BE2C (cell line): ENCODE results near the gene SPAG9.

Source experiments
- DNase-seq: peaks from one replicate; pipeline ENCODE4 v3.0.0-alpha.2; 2020
- H3K27me3 ChIP-seq: fragments of 250-450 bp; sonication (Bioruptor Pico); 2 replicates; pipeline ENCODE4 v1.5.1; 2020; ENCODE audit warnings: mild to moderate bottlenecking
- H3K36me3 ChIP-seq: fragments of 250-450 bp; sonication (Bioruptor Pico); 2 replicates; pipeline ENCODE4 v1.5.1; 2020; ENCODE audit warnings: mild to moderate bottlenecking
- H3K4me1 ChIP-seq: fragments of 250-450 bp; sonication (Bioruptor Pico); 2 replicates; pipeline ENCODE4 v1.5.1; 2020
- H3K4me3 ChIP-seq: 2 replicates; pipeline ENCODE4 v1.5.1; 2011; ENCODE audit warnings: low read depth, low read length
- H3K9me3 ChIP-seq: fragments of 250-450 bp; sonication (Bioruptor Pico); 2 replicates; pipeline ENCODE4 v1.5.1; 2020
- CTCF ChIP-seq: IDR thresholded peaks from 2 replicates; pipeline ENCODE4 v1.5.1; 2012; ENCODE audit warnings: mild to moderate bottlenecking, low read depth, low read length

The SPAG9 gene

GRCh38 chr17:50947782-50948543 lies 172.7 kb downstream of the SPAG9 start:
- TF ChIP-seq CTCF: no peak
- peak; percentile 81 for DNase-seq
- no peaks in the 10 kb centered on the region for H3K27me3 ChIP-seq
- no peaks in the 10 kb centered on the region for H3K9me3 ChIP-seq
- peaks cover 54% of the 10 kb centered on the region for H3K4me1 ChIP-seq
- no peaks in the 10 kb centered on the region for H3K36me3 ChIP-seq
- H3K4me3 ChIP-seq: no peak overlapping the region

- Histone ChIP-seq H3K36me3 (no peaks in the 10 kb centered on the region), H3K27me3 (no peaks in the 10 kb centered on the region), H3K4me1 (peaks cover 57% of the 10 kb centered on the region), H3K9me3 (no peaks in the 10 kb centered on the region), H3K4me3 (no peak overlapping the region)
- TF ChIP-seq CTCF: no peak
- DNase-seq: no peak
Measured at GRCh38 chr17:50946891-50947781, 173.5 kb downstream of the SPAG9 start.

- no peak overlapping the region for H3K4me3 ChIP-seq
- H3K4me1 ChIP-seq: peaks cover 51% of the 10 kb centered on the region
- TF ChIP-seq CTCF: no peak
- H3K27me3 ChIP-seq: no peaks in the 10 kb centered on the region
- no peaks in the 10 kb centered on the region for H3K36me3 ChIP-seq
- no peak for DNase-seq
- H3K9me3 ChIP-seq: no peaks in the 10 kb centered on the region
Measured at GRCh38 chr17:50946223-50946890, 174.3 kb downstream of the SPAG9 start.

- H3K4me3 ChIP-seq: no peak overlapping the region
- TF ChIP-seq CTCF: no peak
- peaks cover 50% of the 10 kb centered on the region for H3K4me1 ChIP-seq
- no peak for DNase-seq
- no peaks in the 10 kb centered on the region for H3K9me3 ChIP-seq
- no peaks in the 10 kb centered on the region for H3K36me3 ChIP-seq
- no peaks in the 10 kb centered on the region for H3K27me3 ChIP-seq
Measured at GRCh38 chr17:50945779-50946222, 174.9 kb downstream of the SPAG9 start.

GRCh38 chr17:50944902-50945720 lies 175.6 kb downstream of the SPAG9 start:
- Histone ChIP-seq H3K4me3 (peak overlapping the region; percentile 64; the same call in 1 of the 2 replicates), H3K4me1 (peaks cover 43% of the 10 kb centered on the region)
- TF ChIP-seq CTCF: no peak

More at GRCh38 chr17:50944902-50945720, 175.6 kb downstream of the SPAG9 start:
- H3K27me3 ChIP-seq: no peaks in the 10 kb centered on the region
- H3K9me3 ChIP-seq: no peaks in the 10 kb centered on the region
- no peak for DNase-seq
- H3K36me3 ChIP-seq: no peaks in the 10 kb centered on the region
